Body of pancreas (tissue), 4 donors: ENCODE results near the gene EGR1. TPM values are rescaled to one million over a fixed set of nuclear protein-coding genes. Genes with fewer than 3 reads are reported as not detected.

Source experiments
- ATAC-seq: fragments of 150-250 bp; one replicate; pipeline ENCODE4 v1.9.1; 2016
- DNase-seq, 4 donors: peaks; one replicate each; pipeline ENCODE4 v3.0.0-alpha.2; 2019
- H3K27ac ChIP-seq, 4 donors: fragments of 200-600 bp; sonication (generic); 1 replicate in 3 of 4; 2 replicates in 1 of 4; pipeline versions ENCODE4 v1.5.1 to v1.6.1; 2016 to 2019; ENCODE audit warnings: mild to moderate bottlenecking in 1 of 4, mixed read lengths in 1 of 4, moderate library complexity in 1 of 4
- H3K27me3 ChIP-seq, 2 donors: fragments of 200-600 bp; sonication (generic); one replicate each; pipeline ENCODE4 v1.6.0; 2016; ENCODE audit warnings: mild to moderate bottlenecking in 1 of 2
- H3K36me3 ChIP-seq, 2 donors: fragments of 200-600 bp; sonication (generic); replicated peaks in 1 of 2; 2 replicates each; pipeline ENCODE4 v1.5.1; 2016; ENCODE audit warnings: low read depth in 2 of 2; ENCODE audit not compliant: insufficient read depth in 1 of 2
- H3K4me1 ChIP-seq: fragments of 200-600 bp; sonication (generic); one replicate; pipeline ENCODE4 v1.6.0; 2016
- H3K4me3 ChIP-seq, 2 donors: fragments of 200-600 bp; sonication (generic); 1 replicate in 1 of 2; 2 replicates in 1 of 2; pipeline ENCODE4 v1.5.1; 2016 to 2019
- H3K9me3 ChIP-seq, 3 donors: fragments of 200-600 bp; sonication (generic); 1 replicate in 2 of 3; 2 replicates in 1 of 3; pipeline ENCODE4 v1.5.1; 2016
- POLR2A ChIP-seq, 3 donors: fragments of 450-650 bp; IDR thresholded peaks; one replicate each; pipeline ENCODE4 v1.6.1; 2016; ENCODE audit warnings: antibody characterized with exemption in 3 of 3, mild to moderate bottlenecking in 2 of 3
- WGBS, 2 donors: methylation state at CpG; one replicate each; pipeline ENCODE4 v1.1.5; 2017; 5-methylcytosine and 5-hydroxymethylcytosine counted together
- intact Hi-C: fragments of 100-400 bp; cut with DNase I; formaldehyde crosslinking; loops from one replicate; pipeline ENCODE4 v1.15.1; 2023
- total RNA-seq, 2 donors: library from RNA; depleted of rRNA; stranded (reverse); fragments of >200 nt; gene quantifications; one replicate each; pipeline ENCODE4 v1.1.0, GENCODE V29; 2016
- TF ChIP-seq, protein P1 (sequence below), 7 experiments: fragments of 450-650 bp in 4 of 7; fragments of 200-600 bp in 3 of 7; sonication (generic) in 3 of 7; IDR thresholded peaks; one replicate each; pipeline ENCODE4 v1.5.1; 2016 to 2019; ENCODE audit warnings: antibody characterized with exemption in 7 of 7

The EGR1 gene
- total RNA-seq, 2 donors from 2014 or later: 51.1 to 139 TPM

DNA sequence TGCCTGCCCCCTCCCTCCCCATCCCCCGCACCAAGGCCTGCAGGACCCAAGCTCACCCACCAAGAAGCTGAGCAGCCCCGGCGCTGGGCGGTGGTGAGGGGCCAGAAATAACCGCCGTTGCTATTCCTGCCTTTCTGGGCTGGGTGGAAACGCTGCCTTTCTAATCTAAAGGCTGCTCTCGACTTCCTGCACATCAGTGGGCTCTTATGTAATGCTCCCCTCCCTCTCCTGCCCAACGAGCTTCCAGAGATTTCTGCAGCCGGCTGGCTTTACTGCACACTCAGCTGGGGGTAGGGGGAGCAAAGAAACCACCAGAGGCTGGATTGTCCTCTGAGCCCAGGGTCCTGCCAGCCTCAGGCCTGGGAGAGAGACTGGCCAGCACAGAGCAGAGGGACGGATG lies 6.9 kb upstream of the EGR1 start:
- 34 to 53% methylated on average over 10 to 11 of the region's 11 CpGs for WGBS, 2 donors
- intact Hi-C loops: loop anchor here (5.0 to 10.0 kb wide), 2 partner anchors 44 to 86 kb away; partner anchors contain the start of gene ETF1
- Histone ChIP-seq H3K36me3 (no peaks in the 10 kb centered on the region), H3K27ac (no peak overlapping the region), H3K27me3 (no peaks in the 10 kb centered on the region), H3K4me1 (peaks cover 3% of the 10 kb centered on the region), H3K4me3 (no peak overlapping the region), H3K9me3 (no peaks in the 10 kb centered on the region)
- DNase-seq (no peak), ATAC-seq (no peak)
- TF ChIP-seq, protein P1, sequence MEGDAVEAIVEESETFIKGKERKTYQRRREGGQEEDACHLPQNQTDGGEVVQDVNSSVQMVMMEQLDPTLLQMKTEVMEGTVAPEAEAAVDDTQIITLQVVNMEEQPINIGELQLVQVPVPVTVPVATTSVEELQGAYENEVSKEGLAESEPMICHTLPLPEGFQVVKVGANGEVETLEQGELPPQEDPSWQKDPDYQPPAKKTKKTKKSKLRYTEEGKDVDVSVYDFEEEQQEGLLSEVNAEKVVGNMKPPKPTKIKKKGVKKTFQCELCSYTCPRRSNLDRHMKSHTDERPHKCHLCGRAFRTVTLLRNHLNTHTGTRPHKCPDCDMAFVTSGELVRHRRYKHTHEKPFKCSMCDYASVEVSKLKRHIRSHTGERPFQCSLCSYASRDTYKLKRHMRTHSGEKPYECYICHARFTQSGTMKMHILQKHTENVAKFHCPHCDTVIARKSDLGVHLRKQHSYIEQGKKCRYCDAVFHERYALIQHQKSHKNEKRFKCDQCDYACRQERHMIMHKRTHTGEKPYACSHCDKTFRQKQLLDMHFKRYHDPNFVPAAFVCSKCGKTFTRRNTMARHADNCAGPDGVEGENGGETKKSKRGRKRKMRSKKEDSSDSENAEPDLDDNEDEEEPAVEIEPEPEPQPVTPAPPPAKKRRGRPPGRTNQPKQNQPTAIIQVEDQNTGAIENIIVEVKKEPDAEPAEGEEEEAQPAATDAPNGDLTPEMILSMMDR (IDR thresholded peaks at IDR 0.05): no peak

DNA sequence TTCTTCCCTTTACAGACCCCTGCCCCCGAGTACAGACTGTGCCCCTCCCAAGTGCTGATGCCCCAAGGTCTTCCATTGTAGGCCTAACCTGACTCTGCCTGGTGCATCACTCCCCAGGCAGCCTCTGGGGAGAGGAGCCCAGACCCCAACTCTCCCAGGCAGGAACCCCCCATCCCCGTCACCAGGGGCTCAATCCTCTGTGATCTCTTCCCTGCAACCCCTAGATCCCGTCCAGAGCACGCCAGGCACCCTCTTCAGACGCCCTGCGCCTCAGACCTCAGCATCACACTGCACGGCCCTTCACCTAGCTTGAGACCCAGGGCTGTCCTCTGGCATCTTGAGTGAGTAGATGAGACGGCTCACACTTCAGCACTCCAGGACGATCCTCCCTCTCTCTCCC lies 6.4 kb upstream of the EGR1 start:
- no peaks in the 10 kb centered on the region for H3K36me3 ChIP-seq
- peaks cover 8% of the 10 kb centered on the region for H3K4me1 ChIP-seq
- ATAC-seq (no peak), DNase-seq (no peak)
- no peaks in the 10 kb centered on the region for H3K27me3 ChIP-seq
- H3K9me3 ChIP-seq: no peaks in the 10 kb centered on the region
- intact Hi-C loops: loop anchor here (5.0 to 10.0 kb wide), 2 partner anchors 43 to 86 kb away; partner anchors contain the start of gene ETF1
- H3K4me3 ChIP-seq: no peak overlapping the region
- no peak overlapping the region for H3K27ac ChIP-seq
- WGBS, 2 donors: 70 to 73% methylated on average over 9 of the region's 9 CpGs
- no peak for TF ChIP-seq POLR2A (IDR thresholded peaks at IDR 0.05)
- TF ChIP-seq, protein P1 (IDR thresholded peaks at IDR 0.05): no peak

DNA sequence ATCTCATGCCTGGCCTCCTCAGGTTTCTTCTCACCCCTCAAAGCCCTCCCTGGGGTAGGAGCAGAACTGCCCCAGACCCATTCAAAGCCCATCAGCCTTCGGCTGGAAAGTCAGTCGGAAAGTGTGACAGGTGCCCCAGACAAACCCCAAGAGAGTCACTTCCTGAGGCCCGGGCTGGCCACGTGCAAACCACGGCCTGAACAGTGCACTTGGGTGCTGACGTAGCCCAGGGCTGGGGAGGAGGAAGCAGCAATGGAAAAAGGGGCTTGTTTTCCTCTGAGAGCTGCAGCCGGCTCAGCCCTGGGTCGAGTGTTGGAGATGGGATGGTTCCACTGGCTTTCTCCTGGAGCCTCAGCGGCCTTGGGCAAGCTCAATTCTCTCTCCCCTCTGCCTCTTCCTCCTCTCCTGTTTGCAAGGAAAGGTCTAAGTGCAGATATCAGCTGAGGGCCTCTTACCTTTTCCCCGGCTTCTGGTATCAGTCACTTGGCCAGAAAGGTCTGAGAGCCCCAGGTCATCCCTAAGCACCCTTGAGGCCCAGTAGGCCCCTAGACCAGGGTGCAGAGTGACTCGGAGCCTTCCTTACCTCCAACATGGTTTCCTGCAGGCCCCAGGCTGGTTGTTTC lies 5.9 kb upstream of the EGR1 start:
- Histone ChIP-seq H3K36me3 (no peaks in the 10 kb centered on the region), H3K27me3 (no peaks in the 10 kb centered on the region), H3K4me3 (no peak overlapping the region), H3K9me3 (no peaks in the 10 kb centered on the region), H3K4me1 (peaks cover 8% of the 10 kb centered on the region), H3K27ac (no peak overlapping the region)
- 74 to 76% methylated on average over 8 to 11 of the region's 11 CpGs for WGBS, 2 donors
- DNase-seq (peak in 1 of 4 donors; percentile 61), ATAC-seq (no peak)
- intact Hi-C loops: loop anchor here (5.0 to 10.0 kb wide), 2 partner anchors 43 to 85 kb away; partner anchors contain the start of gene ETF1
- no peak for TF ChIP-seq POLR2A (IDR thresholded peaks at IDR 0.05)
- TF ChIP-seq, protein P1 (IDR thresholded peaks at IDR 0.05): no peak

DNA sequence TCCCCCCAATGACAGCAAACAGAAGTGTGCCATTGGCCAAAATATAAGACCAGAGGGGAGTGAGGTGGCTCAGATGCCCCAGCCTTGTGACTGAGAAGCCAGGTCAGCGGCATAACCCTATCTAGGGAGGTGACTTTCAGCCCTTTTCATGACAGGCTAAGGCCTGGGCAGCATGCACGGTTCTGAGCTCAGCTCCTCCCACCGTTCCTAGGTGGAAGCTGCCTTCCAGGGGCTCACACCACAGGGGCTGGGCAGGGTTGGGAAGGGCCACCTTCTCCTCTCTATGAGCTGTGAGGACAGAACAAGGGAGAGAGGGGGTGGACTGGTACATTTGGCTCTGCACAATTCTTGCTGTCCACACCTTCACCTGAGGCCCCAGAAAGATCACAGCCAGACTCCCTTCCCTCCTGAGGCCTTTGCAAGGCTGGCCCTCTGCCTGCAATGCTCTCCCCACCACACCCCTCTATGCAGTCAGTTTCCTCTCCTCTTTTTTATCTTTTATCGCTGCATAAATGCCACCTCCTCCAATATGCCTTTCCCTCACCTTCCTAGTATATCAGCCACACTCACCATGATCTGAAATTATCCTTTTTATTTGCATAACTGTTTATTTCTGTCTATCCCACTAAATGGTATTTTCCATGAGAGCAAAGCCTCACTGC lies 5.1 kb upstream of the EGR1 start:
- Histone ChIP-seq H3K4me1 (peaks cover 8% of the 10 kb centered on the region), H3K9me3 (no peaks in the 10 kb centered on the region), H3K4me3 (no peak overlapping the region), H3K36me3 (no peaks in the 10 kb centered on the region), H3K27ac (no peak overlapping the region), H3K27me3 (no peaks in the 10 kb centered on the region)
- intact Hi-C loops: no loop called here
- ATAC-seq (no peak), DNase-seq (no peak)
- 63 to 87% methylated on average over 1 to 4 of the region's 4 CpGs for WGBS, 2 donors
- no peak for TF ChIP-seq POLR2A (IDR thresholded peaks at IDR 0.05)
- TF ChIP-seq, protein P1 (IDR thresholded peaks at IDR 0.05): no peak
